Measurements from ENCODE around the gene DPYSL5.

DNA sequence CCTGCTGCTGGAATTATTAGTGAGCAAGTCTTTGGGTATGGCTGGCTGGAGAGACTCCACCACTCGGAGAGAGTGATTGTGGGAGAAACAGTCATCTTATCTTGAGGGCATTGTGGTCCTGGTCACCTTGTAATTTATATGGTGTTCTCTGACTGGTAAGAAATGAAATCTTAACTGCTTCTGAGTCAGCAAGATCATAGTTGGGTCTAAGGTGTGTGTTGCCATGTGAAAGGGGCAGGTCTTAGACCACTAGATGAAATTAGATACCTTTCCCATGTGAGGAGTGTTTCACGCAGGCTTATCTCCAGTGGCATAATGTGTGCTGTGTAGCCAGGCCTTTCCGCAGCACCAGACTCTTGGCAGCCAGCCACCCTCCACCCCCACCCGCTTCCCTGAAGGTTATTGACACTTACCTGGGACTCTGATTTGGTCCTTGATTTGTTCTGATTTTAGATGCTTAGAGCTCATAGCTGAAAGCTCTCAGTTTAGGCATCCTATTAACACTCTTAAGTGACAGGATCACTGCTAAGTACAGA lies 130.2 kb downstream of the DPYSL5 start:
- TF ChIP-seq, protein P1, sequence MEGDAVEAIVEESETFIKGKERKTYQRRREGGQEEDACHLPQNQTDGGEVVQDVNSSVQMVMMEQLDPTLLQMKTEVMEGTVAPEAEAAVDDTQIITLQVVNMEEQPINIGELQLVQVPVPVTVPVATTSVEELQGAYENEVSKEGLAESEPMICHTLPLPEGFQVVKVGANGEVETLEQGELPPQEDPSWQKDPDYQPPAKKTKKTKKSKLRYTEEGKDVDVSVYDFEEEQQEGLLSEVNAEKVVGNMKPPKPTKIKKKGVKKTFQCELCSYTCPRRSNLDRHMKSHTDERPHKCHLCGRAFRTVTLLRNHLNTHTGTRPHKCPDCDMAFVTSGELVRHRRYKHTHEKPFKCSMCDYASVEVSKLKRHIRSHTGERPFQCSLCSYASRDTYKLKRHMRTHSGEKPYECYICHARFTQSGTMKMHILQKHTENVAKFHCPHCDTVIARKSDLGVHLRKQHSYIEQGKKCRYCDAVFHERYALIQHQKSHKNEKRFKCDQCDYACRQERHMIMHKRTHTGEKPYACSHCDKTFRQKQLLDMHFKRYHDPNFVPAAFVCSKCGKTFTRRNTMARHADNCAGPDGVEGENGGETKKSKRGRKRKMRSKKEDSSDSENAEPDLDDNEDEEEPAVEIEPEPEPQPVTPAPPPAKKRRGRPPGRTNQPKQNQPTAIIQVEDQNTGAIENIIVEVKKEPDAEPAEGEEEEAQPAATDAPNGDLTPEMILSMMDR (IDR thresholded peaks at IDR 0.05), result no peak
- TF ChIP-seq POLR2A (IDR thresholded peaks at IDR 0.05), result no peak

Data from body of pancreas (tissue), 4 donors.